ENCODE results near the gene USP15.

USP15 gene

DNA sequence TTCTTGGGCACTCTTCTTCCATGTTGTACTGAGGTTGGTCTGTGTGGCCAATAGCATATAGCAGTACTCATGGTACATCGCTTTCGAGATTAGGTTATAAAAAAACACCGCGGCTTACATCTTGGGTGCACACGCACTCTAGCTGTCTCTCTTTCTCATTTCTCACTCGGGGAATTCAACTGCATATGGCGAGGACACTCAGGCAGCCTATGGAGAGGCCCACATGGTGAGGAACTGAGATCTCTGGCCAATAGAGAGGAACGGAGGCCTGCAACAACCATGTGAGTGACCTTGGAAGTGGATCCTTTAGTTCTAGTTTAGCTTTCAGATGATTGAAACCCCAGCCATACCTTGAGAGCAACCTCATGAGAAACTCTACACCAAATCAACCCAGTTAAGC lies 45.6 kb downstream of the USP15 start:
- in situ Hi-C loops (cut with HindIII; ENCODE audit: low sequenced_read_pairs), result no loop called here
- TF ChIP-seq, protein P1, sequence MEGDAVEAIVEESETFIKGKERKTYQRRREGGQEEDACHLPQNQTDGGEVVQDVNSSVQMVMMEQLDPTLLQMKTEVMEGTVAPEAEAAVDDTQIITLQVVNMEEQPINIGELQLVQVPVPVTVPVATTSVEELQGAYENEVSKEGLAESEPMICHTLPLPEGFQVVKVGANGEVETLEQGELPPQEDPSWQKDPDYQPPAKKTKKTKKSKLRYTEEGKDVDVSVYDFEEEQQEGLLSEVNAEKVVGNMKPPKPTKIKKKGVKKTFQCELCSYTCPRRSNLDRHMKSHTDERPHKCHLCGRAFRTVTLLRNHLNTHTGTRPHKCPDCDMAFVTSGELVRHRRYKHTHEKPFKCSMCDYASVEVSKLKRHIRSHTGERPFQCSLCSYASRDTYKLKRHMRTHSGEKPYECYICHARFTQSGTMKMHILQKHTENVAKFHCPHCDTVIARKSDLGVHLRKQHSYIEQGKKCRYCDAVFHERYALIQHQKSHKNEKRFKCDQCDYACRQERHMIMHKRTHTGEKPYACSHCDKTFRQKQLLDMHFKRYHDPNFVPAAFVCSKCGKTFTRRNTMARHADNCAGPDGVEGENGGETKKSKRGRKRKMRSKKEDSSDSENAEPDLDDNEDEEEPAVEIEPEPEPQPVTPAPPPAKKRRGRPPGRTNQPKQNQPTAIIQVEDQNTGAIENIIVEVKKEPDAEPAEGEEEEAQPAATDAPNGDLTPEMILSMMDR (IDR thresholded peaks at IDR 0.05; ENCODE audit: low read depth, low read length), result no peak
- DNase-seq (ENCODE audit: low read depth, low spot score), result no peak
- no peak overlapping the region for H3K4me3 ChIP-seq (ENCODE audit: low read depth, low read length)

DNA sequence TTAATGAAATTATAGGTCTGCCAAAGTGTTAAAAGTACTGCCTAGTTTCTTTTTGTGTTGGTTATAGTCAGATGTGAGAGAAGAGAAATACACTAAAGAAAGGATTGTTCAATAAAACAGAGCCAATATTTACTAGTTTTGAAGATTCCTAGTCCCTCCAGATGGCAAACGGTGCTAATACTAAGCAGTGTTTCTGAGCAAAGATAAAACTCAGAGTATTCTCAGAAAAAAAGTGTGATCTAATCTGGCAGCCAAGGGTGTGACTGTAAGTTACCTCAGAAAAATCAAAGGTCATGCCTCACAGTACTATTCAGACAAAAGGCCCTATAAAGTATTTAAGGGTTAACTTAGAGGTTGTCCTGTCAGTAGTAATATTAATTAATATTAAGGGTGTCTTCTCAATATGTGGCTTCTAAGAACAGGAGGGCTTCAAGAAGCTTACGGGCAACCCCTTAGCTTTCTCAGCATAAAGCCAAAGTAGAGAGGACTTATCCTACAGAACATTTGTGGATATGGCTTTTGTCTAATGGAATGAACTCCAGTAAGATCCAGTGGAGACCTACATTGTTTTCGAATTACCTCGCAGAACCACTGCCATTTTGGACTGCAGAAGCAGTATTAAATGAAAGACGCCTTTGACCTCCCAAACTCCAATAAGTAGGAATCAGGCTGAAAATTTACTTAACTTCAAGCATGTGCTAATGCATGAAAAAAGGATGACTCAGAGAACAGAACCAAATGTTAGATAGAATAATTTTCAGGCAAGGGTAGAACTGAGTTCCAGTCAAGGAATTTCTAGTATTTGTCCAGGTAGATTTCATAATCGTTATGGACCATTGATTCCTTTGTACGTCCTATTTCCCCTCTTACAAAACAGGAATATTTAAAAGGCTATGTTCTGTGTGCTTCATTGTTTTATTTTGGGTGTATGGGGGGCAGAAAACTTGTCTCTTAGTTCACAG lies 46.6 kb downstream of the USP15 start:
- TF ChIP-seq, protein P1 (IDR thresholded peaks at IDR 0.05; ENCODE audit: low read depth, low read length), result no peak
- DNase-seq (ENCODE audit: low read depth, low spot score), result no peak
- in situ Hi-C loops (cut with HindIII; ENCODE audit: low sequenced_read_pairs), result no loop called here
- no peak overlapping the region for H3K4me3 ChIP-seq (ENCODE audit: low read depth, low read length)

DNA sequence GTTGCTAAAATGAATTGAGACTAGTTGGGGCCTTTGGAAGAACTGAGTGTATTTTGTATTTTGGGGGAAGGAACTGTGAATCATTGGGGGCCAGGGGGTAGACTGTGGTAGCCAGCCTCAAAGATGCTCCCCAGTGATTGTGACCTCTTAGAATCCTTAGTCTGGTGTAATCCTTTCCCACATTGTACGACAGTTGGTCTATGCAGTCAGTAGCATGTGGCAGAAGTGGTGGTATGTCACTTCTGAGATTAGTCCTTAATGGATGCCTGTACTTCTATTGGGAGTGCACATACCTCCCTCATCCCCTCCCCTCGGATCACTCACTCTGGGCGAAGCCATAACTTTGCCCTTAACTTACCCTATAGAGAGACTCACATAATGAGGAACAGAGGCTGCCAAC lies 48.0 kb downstream of the USP15 start:
- in situ Hi-C loops (cut with HindIII; ENCODE audit: low sequenced_read_pairs), result no loop called here
- H3K4me3 ChIP-seq (ENCODE audit: low read depth, low read length), result no peak overlapping the region
- TF ChIP-seq, protein P1 (IDR thresholded peaks at IDR 0.05; ENCODE audit: low read depth, low read length), result no peak
- no peak for DNase-seq (ENCODE audit: low read depth, low spot score)

DNA sequence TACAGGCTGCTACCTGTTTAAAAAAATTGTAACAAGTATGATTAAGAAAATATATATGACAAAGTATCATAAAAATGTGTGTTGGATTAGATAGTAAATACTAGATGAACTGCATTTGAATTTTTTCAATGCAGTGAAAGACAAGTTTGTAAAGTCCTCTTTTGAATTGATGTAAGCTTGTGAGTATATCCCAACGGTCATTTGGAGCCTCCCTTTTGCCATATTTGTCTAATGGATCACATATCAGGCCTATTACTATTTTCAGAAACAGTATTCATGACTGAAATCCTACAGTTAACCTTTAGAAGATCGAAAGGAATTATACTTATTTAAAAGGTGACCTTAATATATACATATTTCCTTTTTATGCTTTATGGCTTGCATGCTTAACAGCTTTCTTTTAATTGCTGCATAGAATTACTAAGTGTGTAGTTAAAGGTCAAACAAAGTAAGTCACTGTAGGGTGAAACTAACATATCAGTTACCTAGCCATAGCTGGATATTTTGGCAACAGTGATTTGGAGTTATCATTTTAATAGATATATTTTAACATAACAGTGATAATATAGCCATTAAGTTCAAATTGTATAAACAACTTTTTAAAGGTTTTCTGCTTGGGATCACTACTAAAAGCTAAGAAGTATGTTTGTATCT lies 53.6 kb downstream of the USP15 start:
- no peak for DNase-seq (ENCODE audit: low read depth, low spot score)
- TF ChIP-seq, protein P1 (IDR thresholded peaks at IDR 0.05; ENCODE audit: low read depth, low read length), result no peak
- in situ Hi-C loops (cut with HindIII; ENCODE audit: low sequenced_read_pairs), result no loop called here
- H3K4me3 ChIP-seq (ENCODE audit: low read depth, low read length), result no peak overlapping the region

DNA sequence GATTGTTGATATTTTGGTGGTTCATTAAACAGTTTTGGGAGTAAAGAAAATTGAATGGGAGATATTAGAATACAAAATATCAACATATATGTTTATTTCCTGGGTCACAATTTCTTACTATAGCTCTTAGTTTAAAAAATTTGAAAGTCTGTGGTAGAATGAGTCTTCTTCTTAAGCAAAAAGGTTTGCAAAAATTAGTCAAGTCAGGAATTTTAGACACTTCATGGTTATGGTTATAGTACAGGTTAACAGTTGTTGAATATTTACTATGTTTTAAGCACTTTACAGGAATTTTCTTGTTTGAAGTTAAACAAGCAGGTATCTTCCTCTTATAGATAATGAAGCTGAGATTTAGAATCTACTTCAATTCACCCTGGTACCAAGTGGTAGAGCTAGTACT lies 56.8 kb downstream of the USP15 start:
- TF ChIP-seq, protein P1 (IDR thresholded peaks at IDR 0.05; ENCODE audit: low read depth, low read length), result no peak
- in situ Hi-C loops (cut with HindIII; ENCODE audit: low sequenced_read_pairs), result no loop called here

GRCh38 chr12:62319058-62319457 lies 58.9 kb downstream of the USP15 start:
- no peak for DNase-seq (ENCODE audit: low read depth, low spot score)

More for the DNA sequence above, 56.8 kb downstream of the USP15 start:
- no peak overlapping the region for H3K4me3 ChIP-seq (ENCODE audit: low read depth, low read length)
- DNase-seq (ENCODE audit: low read depth, low spot score), result no peak

More at GRCh38 chr12:62319058-62319457, 58.9 kb downstream of the USP15 start:
- TF ChIP-seq, protein P1 (IDR thresholded peaks at IDR 0.05; ENCODE audit: low read depth, low read length), result no peak
- H3K4me3 ChIP-seq (ENCODE audit: low read depth, low read length), result no peak overlapping the region
- in situ Hi-C loops (cut with HindIII; ENCODE audit: low sequenced_read_pairs), result no loop called here

Measured in astrocyte of the spinal cord (primary cell).